KOPT-K1 (cell line): ENCODE results near the gene NOB1.
"Not testable (repeated sequence)": the region's sequence is repeated elsewhere in the genome, so short reads cannot be mapped to it uniquely, and the experiment has no call there.

ENCODE experiments used
- H3K27ac ChIP-seq: fragments of 200-600 bp; sonication (generic); 2 replicates; pipeline ENCODE4 v1.5.1; 2016; ENCODE audit warnings: antibody characterized with exemption, mild to moderate bottlenecking, low read depth, low read length; ENCODE audit not compliant: poor library complexity, severe bottlenecking
- H3K36me3 ChIP-seq: fragments of 200-600 bp; sonication (generic); 2 replicates; pipeline ENCODE4 v1.5.1; 2017; ENCODE audit warnings: antibody characterized with exemption, mild to moderate bottlenecking, low read length, moderate library complexity; ENCODE audit not compliant: insufficient read depth
- H3K9me3 ChIP-seq: fragments of 200-600 bp; sonication (generic); 2 replicates; pipeline ENCODE4 v1.5.1; 2017; ENCODE audit warnings: antibody characterized with exemption, low read length, mild to moderate bottlenecking; ENCODE audit not compliant: insufficient read depth, poor library complexity, severe bottlenecking

Gene NOB1

DNA sequence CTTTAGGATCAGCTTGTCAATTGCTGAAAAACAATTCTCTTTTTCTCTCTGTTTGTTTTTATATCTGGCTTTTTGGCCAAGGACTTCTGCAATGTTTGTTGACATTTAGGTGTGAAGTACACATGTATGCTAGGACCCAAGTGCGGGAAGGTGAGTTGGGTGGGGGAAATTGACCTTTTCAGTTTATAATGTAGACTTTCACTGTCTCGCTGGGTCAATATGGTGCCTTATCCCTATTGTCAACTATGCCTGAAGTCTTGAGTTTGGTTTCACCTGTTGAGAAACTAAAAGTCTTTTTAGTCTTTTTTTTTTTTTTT is 16.9 kb upstream of the NOB1 start:
- Histone ChIP-seq H3K36me3 (no peaks in the 10 kb centered on the region; the same call in 1 of the 2 replicates), H3K27ac (no peak overlapping the region), H3K9me3 (peaks cover 15% of the 10 kb centered on the region)

- Histone ChIP-seq H3K9me3 (no peaks in the 10 kb centered on the region), H3K36me3 (no peaks in the 10 kb centered on the region), H3K27ac (no peak overlapping the region)
These were observed 14.7 kb upstream of the NOB1 start for GRCh38 chr16:69769404-69769803.

- H3K36me3 ChIP-seq, result no peaks in the 10 kb centered on the region
- no peak overlapping the region for H3K27ac ChIP-seq
- no peaks in the 10 kb centered on the region for H3K9me3 ChIP-seq
These were observed 13.9 kb upstream of the NOB1 start for GRCh38 chr16:69768666-69769065.

DNA sequence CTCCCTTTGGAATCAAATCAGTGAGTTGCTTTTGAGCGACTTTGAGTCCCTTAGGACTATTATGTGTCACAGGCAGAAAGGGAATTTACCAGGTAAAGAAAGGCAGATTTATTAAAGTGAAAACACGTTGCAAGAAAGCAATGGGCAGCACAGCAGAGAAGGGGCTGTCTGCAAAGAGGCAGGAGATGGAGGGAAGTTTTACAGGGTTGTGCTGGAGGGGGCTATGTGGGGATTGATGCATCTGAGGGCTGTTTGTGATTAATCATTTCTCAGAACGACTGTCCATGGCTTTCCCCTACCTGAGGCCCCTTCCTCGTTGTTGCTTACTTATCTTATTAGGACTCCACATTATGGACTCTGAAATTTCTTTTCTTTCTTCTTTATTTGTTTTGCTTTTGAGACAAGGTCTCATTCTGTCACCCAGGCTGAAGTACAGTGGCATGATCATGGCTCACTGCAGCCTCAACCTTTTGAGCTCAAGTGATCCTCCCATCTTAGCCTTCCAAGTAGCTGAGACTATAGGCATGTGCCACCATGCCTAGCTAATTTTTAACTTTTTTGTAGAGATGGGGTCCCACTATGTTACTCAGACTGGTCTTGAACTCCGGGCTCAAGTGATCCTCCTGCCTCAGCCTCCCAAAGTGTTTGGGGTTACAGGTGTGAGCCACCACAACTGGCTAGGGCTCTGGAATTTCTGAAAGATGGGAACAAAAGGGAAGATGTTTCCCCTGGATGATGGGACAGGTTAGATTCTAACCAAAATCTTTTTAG is 12.9 kb upstream of the NOB1 start:
- H3K27ac ChIP-seq, result no peak overlapping the region
- H3K9me3 ChIP-seq, result no peaks in the 10 kb centered on the region
- no peaks in the 10 kb centered on the region for H3K36me3 ChIP-seq

DNA sequence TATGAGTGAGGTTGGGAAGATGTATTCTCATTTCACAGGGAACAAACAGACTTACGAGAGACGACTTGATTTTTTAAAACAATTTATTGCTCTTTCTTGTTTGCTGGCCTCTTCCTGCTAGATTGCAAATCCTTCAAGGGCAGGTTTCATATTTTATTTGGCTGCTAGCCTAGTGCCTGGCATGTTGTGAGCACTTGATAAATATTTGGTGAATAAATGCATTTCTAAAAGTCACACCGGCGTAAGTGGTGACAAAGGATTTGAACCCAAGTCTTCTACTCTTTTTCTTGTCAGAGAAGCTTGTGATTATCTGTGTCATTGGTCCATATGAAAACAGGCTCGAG is 8.8 kb upstream of the NOB1 start:
- Histone ChIP-seq H3K36me3 (no peaks in the 10 kb centered on the region), H3K9me3 (no peaks in the 10 kb centered on the region), H3K27ac (no peak overlapping the region)

DNA sequence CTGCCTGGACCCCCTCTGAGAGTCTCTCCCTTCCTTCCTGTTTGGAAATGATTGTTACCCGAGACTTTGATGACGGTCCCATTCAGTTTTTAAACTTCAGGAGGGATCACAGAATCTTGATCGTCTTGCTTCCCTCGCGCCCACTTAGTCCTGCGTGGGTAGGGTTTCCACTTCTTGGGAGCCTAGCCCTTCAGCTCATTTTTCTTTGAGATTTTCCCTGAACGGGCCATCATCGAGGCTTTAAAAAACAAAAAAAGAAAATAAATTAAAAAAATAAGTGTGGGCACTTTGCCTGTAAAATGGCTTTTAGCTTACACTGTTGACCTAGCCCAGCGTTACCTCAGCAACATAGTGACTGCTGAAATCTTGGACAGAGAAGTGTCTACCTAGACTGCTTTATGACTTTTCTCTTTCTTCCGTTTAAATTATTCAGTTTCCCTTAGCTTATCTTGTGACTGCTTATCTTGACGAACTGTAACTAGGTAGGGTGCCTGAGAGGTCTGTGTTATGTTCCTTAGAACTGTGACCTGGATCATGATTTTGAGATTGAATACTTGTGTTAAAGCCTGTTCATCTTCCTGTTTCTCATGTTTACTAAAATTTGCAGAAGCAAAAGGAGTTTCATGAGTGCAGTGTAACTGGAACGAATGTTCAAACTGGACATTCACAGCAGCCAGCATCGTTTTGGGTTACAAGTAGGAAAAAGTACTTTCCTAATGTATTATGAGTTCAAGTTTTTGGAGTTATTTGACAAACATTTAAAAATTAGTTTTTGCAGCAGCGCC is 8.3 kb upstream of the NOB1 start:
- no peaks in the 10 kb centered on the region for H3K9me3 ChIP-seq
- H3K27ac ChIP-seq, result peak overlapping the region; percentile 81
- H3K36me3 ChIP-seq, result no peaks in the 10 kb centered on the region

DNA sequence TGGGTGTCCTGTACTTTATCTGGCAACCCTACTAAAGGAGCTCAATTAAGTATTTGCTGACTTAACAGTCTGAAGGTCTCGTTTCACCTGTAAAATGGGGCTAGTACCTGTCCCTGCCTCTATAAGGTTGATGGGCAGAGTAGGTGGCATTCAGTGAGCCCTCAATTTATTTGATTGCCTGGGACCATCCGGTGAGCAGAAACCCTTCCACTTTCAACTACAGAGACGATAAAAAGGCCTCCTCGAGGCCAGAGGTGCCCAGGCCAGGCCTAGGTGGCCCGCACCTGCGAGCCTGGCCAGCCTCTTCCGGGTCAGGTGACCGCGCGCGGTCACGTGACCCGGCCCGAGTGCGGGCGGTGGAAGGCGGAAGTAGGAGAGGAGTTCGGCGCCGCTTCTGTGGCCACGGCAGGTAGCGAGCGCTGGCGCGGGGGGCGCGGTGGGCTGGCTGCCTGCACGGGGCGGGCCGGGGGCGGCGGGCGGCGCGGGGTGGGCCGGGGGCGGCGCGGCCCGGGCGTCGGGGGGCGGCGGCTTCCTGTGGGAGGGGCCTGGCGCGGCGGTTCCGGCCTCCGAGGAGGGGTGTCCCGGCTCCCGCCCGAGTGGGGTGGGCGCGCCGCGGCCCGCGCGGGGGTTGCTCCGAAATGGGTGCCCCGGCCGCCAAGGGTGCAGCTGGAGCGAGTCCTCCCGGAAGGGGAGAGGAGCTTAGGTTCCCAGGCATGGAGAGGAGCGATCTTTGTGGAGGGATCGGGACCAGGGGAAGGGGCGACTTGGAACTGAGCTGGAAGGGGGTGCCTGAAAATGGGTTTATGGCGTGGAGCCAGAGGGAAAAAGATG is 7.5 kb upstream of the NOB1 start, which contains the start of gene WWP2:
TSS of gene WWP2 (plus strand) at position 350 of the 831 bp plus-strand sequence. CDS start 24,679 bp downstream, outside the sequence.
- no peaks in the 10 kb centered on the region for H3K36me3 ChIP-seq
- peak within 1 kb of the TSS; percentile 81 for H3K27ac ChIP-seq
- no peaks in the 10 kb centered on the region for H3K9me3 ChIP-seq

GRCh38 chr16:69757375-69757774 is 2.6 kb upstream of the NOB1 start:
- H3K9me3 ChIP-seq, H3K36me3 ChIP-seq: not testable (repeated sequence)
- H3K27ac ChIP-seq, result peak overlapping the region; percentile 54

DNA sequence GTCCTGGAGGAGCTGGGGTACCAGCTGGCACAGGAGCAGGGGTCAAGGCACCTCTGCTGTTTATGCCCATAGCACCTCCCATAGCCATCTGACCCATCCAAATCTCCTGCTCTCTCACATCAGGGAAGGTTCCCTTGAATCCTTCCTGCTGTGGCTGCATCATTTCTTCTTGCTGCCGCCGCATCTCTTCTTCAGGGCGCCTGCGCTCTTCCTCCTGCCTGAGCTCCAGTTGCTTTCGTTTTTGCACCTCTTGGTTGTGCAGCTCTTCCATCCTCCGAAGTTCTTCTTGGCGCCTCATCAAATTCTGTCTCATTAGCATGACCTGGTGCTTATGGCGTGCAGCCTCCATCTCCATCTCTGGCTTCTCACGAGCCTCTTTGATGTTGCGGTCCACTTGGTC is 2.0 kb upstream of the NOB1 start:
- Histone ChIP-seq H3K9me3 (no peaks in the 10 kb centered on the region), H3K27ac (peak overlapping the region; percentile 54), H3K36me3 (peaks cover 14% of the 10 kb centered on the region)

DNA sequence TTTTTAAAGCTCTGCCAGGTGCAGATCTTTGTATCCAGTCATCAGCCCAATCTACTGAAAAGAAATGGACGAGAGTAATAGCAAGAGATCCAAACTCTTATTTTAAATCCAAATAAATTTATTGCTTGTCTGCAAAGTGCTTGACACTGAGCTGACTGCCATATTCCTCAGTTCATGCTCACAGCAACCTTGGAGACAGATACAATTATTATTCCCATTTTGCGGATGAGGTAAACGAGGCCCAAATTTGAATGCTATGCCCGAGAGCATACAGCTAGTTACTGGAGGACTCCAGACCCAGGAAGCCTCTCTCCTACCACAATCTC is 620 bp downstream of the NOB1 start:
- H3K36me3 ChIP-seq, result peaks cover 39% of the 10 kb centered on the region
- no peaks in the 10 kb centered on the region for H3K9me3 ChIP-seq
- peak overlapping the region; percentile 86 for H3K27ac ChIP-seq

- Histone ChIP-seq H3K9me3 (no peaks in the 10 kb centered on the region), H3K36me3 (peaks cover 92% of the 10 kb centered on the region), H3K27ac (no peak overlapping the region)
These were observed 5.9 kb downstream of the NOB1 start for GRCh38 chr16:69748694-69749345.

GRCh38 chr16:69747115-69747514 is 7.6 kb downstream of the NOB1 start:
- Histone ChIP-seq H3K9me3 (no peaks in the 10 kb centered on the region), H3K36me3 (peaks cover 99% of the 10 kb centered on the region), H3K27ac (no peak overlapping the region)

DNA sequence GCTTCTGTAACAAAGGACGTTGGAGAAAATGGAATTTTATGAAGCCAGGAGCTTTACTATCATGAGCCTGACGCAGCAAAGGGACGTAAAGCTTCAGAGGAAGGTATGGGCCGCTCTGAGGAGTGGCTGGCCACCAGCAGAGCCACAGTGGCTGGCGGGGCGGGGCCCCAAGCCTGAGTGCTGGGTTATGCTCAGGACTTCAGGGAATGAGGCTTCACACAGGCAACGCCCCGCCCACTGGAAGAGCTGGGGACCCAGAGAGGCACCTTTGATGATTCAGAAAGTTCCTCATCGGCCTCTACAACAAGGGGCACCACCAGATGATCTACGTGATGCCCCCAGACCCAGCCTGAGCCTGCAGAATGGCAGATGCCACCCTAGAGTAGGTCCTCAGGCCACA is 8.8 kb downstream of the NOB1 start:
- H3K27ac ChIP-seq, result no peak overlapping the region
- peaks cover 99% of the 10 kb centered on the region for H3K36me3 ChIP-seq
- no peaks in the 10 kb centered on the region for H3K9me3 ChIP-seq

DNA sequence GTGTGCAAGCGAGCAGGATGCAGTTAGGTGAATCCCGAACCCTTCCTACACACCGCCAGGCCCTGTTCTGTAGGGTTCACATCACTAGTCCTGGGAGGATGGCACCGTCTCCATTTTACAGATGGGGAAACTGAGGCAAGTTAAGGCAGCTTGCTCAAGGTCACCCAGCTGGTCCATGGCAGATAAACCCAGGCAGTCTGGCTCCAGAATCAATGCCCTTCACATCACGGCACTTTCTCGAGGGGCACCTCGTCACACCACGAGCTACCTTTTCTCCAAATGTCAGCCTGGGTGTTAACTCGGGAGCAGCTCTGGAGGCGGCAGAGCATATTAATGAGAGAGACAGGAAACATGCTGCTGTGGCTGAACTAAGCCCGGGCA is 9.5 kb downstream of the NOB1 start:
- no peak overlapping the region for H3K27ac ChIP-seq
- H3K36me3 ChIP-seq, result peaks cover 99% of the 10 kb centered on the region
- H3K9me3 ChIP-seq, result no peaks in the 10 kb centered on the region
